ENCODE data around the gene SLC9A3.

DNA sequence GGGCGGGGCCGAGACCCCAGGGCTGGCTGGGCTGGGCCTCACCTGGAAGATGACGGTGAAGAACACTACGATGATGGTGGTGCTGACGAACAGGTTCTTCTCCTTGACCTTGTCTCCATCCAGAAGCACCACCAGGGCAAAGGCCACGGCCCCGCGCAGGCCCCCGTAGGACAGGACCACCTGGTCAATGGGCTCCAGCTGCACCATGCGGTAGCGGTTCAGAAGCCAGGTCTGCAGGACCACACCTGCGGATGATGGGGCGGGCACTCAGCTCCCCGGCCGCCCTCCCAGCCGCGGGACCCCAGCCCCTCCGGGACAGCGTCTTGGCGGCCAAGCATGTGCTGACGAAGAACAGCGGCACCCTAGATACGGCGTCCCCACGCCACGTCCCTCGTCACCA is 41.7 kb downstream of the SLC9A3 start:
- TF ChIP-seq POLR2AphosphoS5 (IDR thresholded peaks at IDR 0.05; ENCODE audit: insufficient read depth in 1 of 2, low read depth in 1 of 2): no peak
- no peak for TF ChIP-seq POLR2A (IDR thresholded peaks at IDR 0.05)
